Measurements from ENCODE around the gene PIP5K1B.

Gene PIP5K1B

DNA sequence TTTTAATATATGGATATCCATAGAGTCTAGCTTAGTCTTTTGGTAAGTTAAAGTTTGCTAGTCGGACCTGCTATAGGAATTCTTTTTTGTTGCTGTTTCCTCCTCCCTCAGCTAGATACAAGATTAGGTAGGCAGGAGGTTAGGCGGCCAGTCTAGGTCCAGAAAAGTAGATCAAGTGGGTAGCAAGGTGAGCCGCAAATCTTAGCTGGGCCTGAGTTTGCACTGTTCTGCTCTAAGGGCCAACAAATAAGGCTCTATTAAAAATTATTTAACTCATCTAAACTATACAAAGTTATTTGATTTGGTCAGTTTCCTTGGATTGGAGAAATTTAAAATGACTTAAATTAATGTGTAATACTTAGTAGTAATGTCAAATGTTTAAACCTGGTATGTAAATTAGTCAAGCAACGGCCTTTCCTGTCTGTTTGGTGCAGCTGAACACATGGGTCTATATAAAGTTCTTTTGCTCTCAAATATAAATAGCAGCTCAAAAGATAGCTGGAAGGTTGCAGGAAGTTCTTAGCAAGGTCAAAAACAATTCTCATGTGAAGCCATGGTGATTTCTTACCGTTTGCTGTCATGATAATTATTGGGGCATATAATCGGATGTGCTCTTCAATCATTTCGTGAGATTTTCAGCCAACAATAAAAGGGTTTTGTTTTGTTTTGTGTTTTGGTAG lies 236.9 kb downstream of the PIP5K1B start:
- H3K14ac ChIP-seq (ENCODE audit: low read length), result no peak overlapping the region
- no CpG with 5 or more reads among the region's 7 CpGs for WGBS, 2 donors (ENCODE audit: extremely low coverage in 2 of 2, insufficient read length in 2 of 2, insufficient replicate concordance in 1 of 2)
- no peak overlapping the region for H3K4ac ChIP-seq (ENCODE audit: low read length)
- H3K27ac ChIP-seq (replicated peaks; ENCODE audit: low read length), result no peak overlapping the region
- no peak overlapping the region for H4K8ac ChIP-seq (ENCODE audit: low read depth, low read length)
- no peak overlapping the region for H4K91ac ChIP-seq (ENCODE audit: low read depth, low read length, poor library complexity)
- no peak overlapping the region for H3K23ac ChIP-seq (ENCODE audit: low read depth, low read length, poor library complexity)
- H3K4me2 ChIP-seq (ENCODE audit: insufficient read depth, low read length, poor library complexity, severe bottlenecking), result no peak overlapping the region
- H3K9me3 ChIP-seq (replicated peaks in 1 of 2; ENCODE audit: control insufficient read depth in 2 of 2, insufficient read depth in 1 of 2, low read depth in 1 of 2, low read length in 2 of 2), result no peaks in the 10 kb centered on the region
- DNase-seq (ENCODE audit: low spot score), result no peak
- H2AK5ac ChIP-seq (ENCODE audit: low read depth, low read length), result no peak overlapping the region
- no peak overlapping the region for H2BK5ac ChIP-seq (ENCODE audit: low read length)
- no peak overlapping the region for H3K18ac ChIP-seq (ENCODE audit: low read length)
- no peak overlapping the region for H2BK120ac ChIP-seq (ENCODE audit: low read depth, low read length)
- no peak overlapping the region for H3K9ac ChIP-seq (ENCODE audit: low read depth, low read length, poor library complexity)
- no peak overlapping the region for H2BK12ac ChIP-seq (ENCODE audit: low read length)
- H3K79me1 ChIP-seq (ENCODE audit: low read depth, low read length), result no peaks in the 10 kb centered on the region
- H2AFZ ChIP-seq (ENCODE audit: low read length), result no peak overlapping the region
- peaks cover 0 to 2% of the 10 kb centered on the region in 2 donors for H3K4me1 ChIP-seq (ENCODE audit: control insufficient read depth in 2 of 2, insufficient read depth in 1 of 2, low read depth in 1 of 2, low read length in 2 of 2)
- H3K4me3 ChIP-seq (ENCODE audit: low read length in 2 of 2), result no peak overlapping the region
- H3K27me3 ChIP-seq (ENCODE audit: control insufficient read depth in 3 of 3, insufficient read depth in 3 of 3, low read depth in 1 of 3, low read length in 3 of 3), result no peaks in the 10 kb centered on the region
- H2BK15ac ChIP-seq (ENCODE audit: low read length), result no peak overlapping the region
- H3K36me3 ChIP-seq (replicated peaks in 1 of 2; ENCODE audit: control insufficient read depth in 2 of 2, insufficient read depth in 2 of 2, low read length in 2 of 2), result peaks cover 0 to 78% of the 10 kb centered on the region in 2 donors

DNA sequence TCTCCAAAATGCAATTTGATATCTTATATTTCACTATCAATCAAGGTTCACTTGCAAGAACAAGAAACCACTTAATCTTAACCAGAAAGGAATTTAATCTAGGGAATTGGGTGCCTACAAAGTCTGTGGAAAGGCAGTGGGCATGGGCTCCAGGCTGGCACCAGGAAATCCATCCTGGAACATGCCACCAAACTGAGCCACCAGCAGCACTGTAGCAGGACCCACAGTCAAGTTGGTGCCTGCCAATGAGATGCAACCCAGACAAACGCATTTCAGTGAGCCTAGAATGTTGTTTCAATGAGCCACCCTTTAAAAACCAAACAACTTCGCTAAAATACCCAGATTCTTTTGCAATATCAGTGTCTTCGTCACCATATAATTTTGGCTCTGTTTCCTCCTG lies 237.8 kb downstream of the PIP5K1B start:
- H2BK12ac ChIP-seq (ENCODE audit: low read length), result no peak overlapping the region
- H2BK15ac ChIP-seq (ENCODE audit: low read length), result no peak overlapping the region
- H3K4me1 ChIP-seq (ENCODE audit: control insufficient read depth in 2 of 2, insufficient read depth in 1 of 2, low read depth in 1 of 2, low read length in 2 of 2), result peaks cover 0 to 5% of the 10 kb centered on the region in 2 donors
- H3K36me3 ChIP-seq (replicated peaks in 1 of 2; ENCODE audit: control insufficient read depth in 2 of 2, insufficient read depth in 2 of 2, low read length in 2 of 2), result peaks cover 0 to 86% of the 10 kb centered on the region in 2 donors
- no peak overlapping the region for H2BK120ac ChIP-seq (ENCODE audit: low read depth, low read length)
- no peak overlapping the region for H2AFZ ChIP-seq (ENCODE audit: low read length)
- H2AK5ac ChIP-seq (ENCODE audit: low read depth, low read length), result no peak overlapping the region
- no peak overlapping the region for H4K91ac ChIP-seq (ENCODE audit: low read depth, low read length, poor library complexity)
- H4K8ac ChIP-seq (ENCODE audit: low read depth, low read length), result no peak overlapping the region
- no peak overlapping the region for H3K27ac ChIP-seq (replicated peaks; ENCODE audit: low read length)
- H3K4ac ChIP-seq (ENCODE audit: low read length), result no peak overlapping the region
- no peaks in the 10 kb centered on the region for H3K27me3 ChIP-seq (ENCODE audit: control insufficient read depth in 3 of 3, insufficient read depth in 3 of 3, low read depth in 1 of 3, low read length in 3 of 3)
- H3K9me3 ChIP-seq (replicated peaks in 1 of 2; ENCODE audit: control insufficient read depth in 2 of 2, insufficient read depth in 1 of 2, low read depth in 1 of 2, low read length in 2 of 2), result no peaks in the 10 kb centered on the region
- H3K23ac ChIP-seq (ENCODE audit: low read depth, low read length, poor library complexity), result no peak overlapping the region
- H3K14ac ChIP-seq (ENCODE audit: low read length), result no peak overlapping the region
- no peak overlapping the region for H3K18ac ChIP-seq (ENCODE audit: low read length)
- no peaks in the 10 kb centered on the region for H3K79me1 ChIP-seq (ENCODE audit: low read depth, low read length)
- no peak overlapping the region for H3K4me3 ChIP-seq (ENCODE audit: low read length in 2 of 2)
- no peak overlapping the region for H3K4me2 ChIP-seq (ENCODE audit: insufficient read depth, low read length, poor library complexity, severe bottlenecking)
- DNase-seq (ENCODE audit: low spot score), result no peak
- no peak overlapping the region for H3K9ac ChIP-seq (ENCODE audit: low read depth, low read length, poor library complexity)
- no peak overlapping the region for H2BK5ac ChIP-seq (ENCODE audit: low read length)
- WGBS, 2 donors (ENCODE audit: extremely low coverage in 2 of 2, insufficient read length in 2 of 2, insufficient replicate concordance in 1 of 2), result no CpG with 5 or more reads among the region's 3 CpGs

DNA sequence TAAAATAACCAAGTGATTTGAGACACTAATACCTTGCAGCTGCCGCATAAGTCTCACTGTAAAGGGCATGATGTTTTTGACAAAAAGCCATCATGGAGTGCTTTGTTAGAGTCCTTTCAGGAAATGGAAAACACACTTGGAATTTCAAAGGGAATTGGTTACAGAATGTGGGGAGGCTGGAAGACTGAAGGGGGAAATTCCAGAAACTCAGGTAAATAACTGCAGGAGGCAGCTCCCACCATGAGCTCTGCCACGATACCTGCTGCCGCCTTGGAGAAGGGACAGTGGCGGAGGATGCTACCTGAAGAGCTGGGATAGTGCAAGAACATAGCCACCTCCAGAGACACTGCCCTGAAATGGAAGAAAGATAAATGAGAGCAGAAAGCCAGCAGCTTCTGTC lies 242.0 kb downstream of the PIP5K1B start:
- Histone ChIP-seq H2BK5ac (ENCODE audit: low read length) (no peak overlapping the region), H3K4ac (ENCODE audit: low read length) (no peak overlapping the region), H2AFZ (ENCODE audit: low read length) (no peak overlapping the region), H3K4me3 (ENCODE audit: low read length in 2 of 2) (no peak overlapping the region), H2AK5ac (ENCODE audit: low read depth, low read length) (no peak overlapping the region), H2BK120ac (ENCODE audit: low read depth, low read length) (no peak overlapping the region), H3K27ac (replicated peaks; ENCODE audit: low read length) (no peak overlapping the region), H2BK15ac (ENCODE audit: low read length) (no peak overlapping the region), H3K27me3 (ENCODE audit: control insufficient read depth in 3 of 3, insufficient read depth in 3 of 3, low read depth in 1 of 3, low read length in 3 of 3) (no peaks in the 10 kb centered on the region), H3K79me1 (ENCODE audit: low read depth, low read length) (no peaks in the 10 kb centered on the region), H3K4me1 (ENCODE audit: control insufficient read depth in 2 of 2, insufficient read depth in 1 of 2, low read depth in 1 of 2, low read length in 2 of 2) (peaks cover 0 to 3% of the 10 kb centered on the region in 2 donors), H2BK12ac (ENCODE audit: low read length) (no peak overlapping the region), H3K9ac (ENCODE audit: low read depth, low read length, poor library complexity) (no peak overlapping the region), H3K36me3 (replicated peaks in 1 of 2; ENCODE audit: control insufficient read depth in 2 of 2, insufficient read depth in 2 of 2, low read length in 2 of 2) (peaks cover 0 to 85% of the 10 kb centered on the region in 2 donors), H3K14ac (ENCODE audit: low read length) (no peak overlapping the region), H3K18ac (ENCODE audit: low read length) (no peak overlapping the region), H3K23ac (ENCODE audit: low read depth, low read length, poor library complexity) (no peak overlapping the region), H3K9me3 (replicated peaks in 1 of 2; ENCODE audit: control insufficient read depth in 2 of 2, insufficient read depth in 1 of 2, low read depth in 1 of 2, low read length in 2 of 2) (no peaks in the 10 kb centered on the region), H3K4me2 (ENCODE audit: insufficient read depth, low read length, poor library complexity, severe bottlenecking) (no peak overlapping the region), H4K8ac (ENCODE audit: low read depth, low read length) (no peak overlapping the region), H4K91ac (ENCODE audit: low read depth, low read length, poor library complexity) (no peak overlapping the region)
- no CpG with 5 or more reads among the region's 4 CpGs for WGBS, 2 donors (ENCODE audit: extremely low coverage in 2 of 2, insufficient read length in 2 of 2, insufficient replicate concordance in 1 of 2)
- no peak for DNase-seq (ENCODE audit: low spot score)

DNA sequence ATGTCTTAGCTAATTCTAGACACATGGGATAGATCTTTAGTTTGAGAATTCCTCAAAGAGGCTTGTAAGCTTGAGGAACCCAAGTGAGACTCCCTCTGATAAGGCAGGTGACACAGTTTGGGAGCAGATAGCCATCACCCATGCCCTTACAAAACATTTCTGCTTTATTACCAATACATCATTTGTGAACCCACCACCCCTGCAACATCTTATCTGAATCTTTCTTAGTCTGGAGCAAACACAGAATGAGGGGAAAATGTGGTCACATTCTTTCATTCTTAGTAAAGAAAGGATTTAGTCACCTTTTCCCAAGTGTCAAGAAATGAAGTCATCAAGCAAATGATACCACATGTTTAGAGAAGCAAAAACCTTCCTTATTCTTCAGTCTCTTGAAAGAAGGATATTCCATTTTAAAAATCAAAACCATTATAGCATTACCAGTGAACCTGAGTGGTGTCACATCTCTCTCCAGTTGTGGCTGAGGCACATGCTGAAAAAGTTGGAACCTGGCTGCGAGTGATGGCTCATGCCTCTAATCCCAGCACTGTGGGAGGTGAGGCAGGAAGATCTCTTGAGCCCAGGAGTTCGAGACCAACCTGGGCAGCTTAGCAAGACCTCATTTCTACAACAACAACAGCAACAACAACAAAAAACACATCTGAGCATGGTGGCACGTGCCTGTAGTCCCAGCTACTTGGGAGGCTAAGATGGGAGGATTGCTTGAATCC lies 243.0 kb downstream of the PIP5K1B start:
- Histone ChIP-seq H2AK5ac (ENCODE audit: low read depth, low read length) (peak overlapping the region; percentile 40), H3K4me3 (ENCODE audit: low read length in 2 of 2) (no peak overlapping the region), H3K9ac (ENCODE audit: low read depth, low read length, poor library complexity) (no peak overlapping the region), H4K8ac (ENCODE audit: low read depth, low read length) (no peak overlapping the region), H2BK5ac (ENCODE audit: low read length) (no peak overlapping the region), H4K91ac (ENCODE audit: low read depth, low read length, poor library complexity) (no peak overlapping the region), H3K36me3 (replicated peaks in 1 of 2; ENCODE audit: control insufficient read depth in 2 of 2, insufficient read depth in 2 of 2, low read length in 2 of 2) (peaks cover 0 to 76% of the 10 kb centered on the region in 2 donors), H2BK120ac (ENCODE audit: low read depth, low read length) (no peak overlapping the region), H3K4me2 (ENCODE audit: insufficient read depth, low read length, poor library complexity, severe bottlenecking) (no peak overlapping the region), H2AFZ (ENCODE audit: low read length) (no peak overlapping the region), H3K27ac (replicated peaks; ENCODE audit: low read length) (no peak overlapping the region), H3K14ac (ENCODE audit: low read length) (no peak overlapping the region), H2BK15ac (ENCODE audit: low read length) (no peak overlapping the region), H2BK12ac (ENCODE audit: low read length) (no peak overlapping the region), H3K79me1 (ENCODE audit: low read depth, low read length) (no peaks in the 10 kb centered on the region), H3K4ac (ENCODE audit: low read length) (no peak overlapping the region), H3K18ac (ENCODE audit: low read length) (no peak overlapping the region), H3K27me3 (ENCODE audit: control insufficient read depth in 3 of 3, insufficient read depth in 3 of 3, low read depth in 1 of 3, low read length in 3 of 3) (no peaks in the 10 kb centered on the region), H3K23ac (ENCODE audit: low read depth, low read length, poor library complexity) (no peak overlapping the region), H3K4me1 (ENCODE audit: control insufficient read depth in 2 of 2, insufficient read depth in 1 of 2, low read depth in 1 of 2, low read length in 2 of 2) (peaks cover 0 to 3% of the 10 kb centered on the region in 2 donors), H3K9me3 (replicated peaks in 1 of 2; ENCODE audit: control insufficient read depth in 2 of 2, insufficient read depth in 1 of 2, low read depth in 1 of 2, low read length in 2 of 2) (no peaks in the 10 kb centered on the region)
- WGBS, 2 donors (ENCODE audit: extremely low coverage in 2 of 2, insufficient read length in 2 of 2, insufficient replicate concordance in 1 of 2), result no CpG with 5 or more reads among the region's 3 CpGs
- DNase-seq (ENCODE audit: low spot score), result no peak
